ENCODE measurements around the gene ATG101. TPM values are rescaled to one million over a fixed set of nuclear protein-coding genes. Genes with fewer than 3 reads are reported as not detected.
A peak's percentile ranks its signal among the peaks of the same experiment; 100 is the strongest.

The ATG101 gene
- total RNA-seq, 4 donors from 2014 or later, result 30.3 to 71.4 (median 61.2) TPM

DNA sequence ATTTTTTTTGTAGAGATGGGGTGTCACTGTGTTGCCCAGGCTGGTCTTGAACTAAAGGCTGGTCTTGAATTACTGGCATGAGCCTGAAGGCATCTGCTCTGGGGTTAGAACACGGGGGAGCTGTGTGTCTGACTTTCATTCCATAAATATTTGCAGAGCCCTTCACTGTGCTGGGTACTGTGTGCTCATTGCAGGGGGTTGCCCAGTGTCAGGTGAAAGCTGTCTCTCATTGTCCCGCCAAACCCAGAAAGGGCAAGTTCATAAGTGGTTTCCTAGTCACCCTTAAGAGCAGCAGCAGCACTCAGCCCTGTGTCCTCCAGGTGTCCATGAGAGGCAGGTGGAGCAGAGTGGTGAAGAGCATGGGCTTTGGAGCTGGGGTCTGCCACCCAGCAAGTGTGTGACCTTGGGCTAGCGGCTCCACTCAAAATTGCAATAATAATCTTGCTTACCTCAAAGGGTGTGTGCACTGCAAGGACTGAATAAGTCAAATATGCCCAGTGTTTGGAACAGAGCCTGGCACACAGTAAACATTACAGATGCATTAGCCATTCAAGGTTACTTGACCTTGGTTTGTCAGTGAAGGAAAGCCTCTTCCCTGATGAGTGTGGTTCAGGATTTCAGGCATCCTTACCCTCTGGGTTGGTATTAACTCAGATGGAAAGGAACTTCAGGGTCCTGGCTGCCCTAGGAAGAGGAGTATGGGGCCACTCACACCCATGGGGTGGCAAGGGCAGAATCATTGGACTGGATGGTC is 5.4 kb downstream of the ATG101 start:
- WGBS, result 74% methylated on average over 3 of the region's 3 CpGs
- H3K36me3 ChIP-seq, result peaks cover 19 to 79% (median 65%) of the 10 kb centered on the region in 4 donors

DNA sequence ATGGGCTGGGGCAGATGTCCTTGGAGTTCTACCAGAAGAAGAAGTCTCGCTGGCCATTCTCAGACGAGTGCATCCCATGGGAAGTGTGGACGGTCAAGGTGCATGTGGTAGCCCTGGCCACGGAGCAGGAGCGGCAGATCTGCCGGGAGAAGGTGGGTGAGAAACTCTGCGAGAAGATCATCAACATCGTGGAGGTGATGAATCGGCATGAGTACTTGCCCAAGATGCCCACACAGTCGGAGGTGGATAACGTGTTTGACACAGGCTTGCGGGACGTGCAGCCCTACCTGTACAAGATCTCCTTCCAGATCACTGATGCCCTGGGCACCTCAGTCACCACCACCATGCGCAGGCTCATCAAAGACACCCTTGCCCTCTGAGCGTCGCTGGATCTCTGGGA is 7.0 kb downstream of the ATG101 start:
- DNase-seq (ENCODE audit: extremely low spot score), result no peak
- H3K4me3 ChIP-seq, result no peak overlapping the region
- H3K27me3 ChIP-seq, result no peaks in the 10 kb centered on the region
- H3K9me3 ChIP-seq, result no peaks in the 10 kb centered on the region
- TF ChIP-seq POLR2A (IDR thresholded peaks at IDR 0.05; ENCODE audit: low read depth), result no peak
- TF ChIP-seq POLR2AphosphoS5 (IDR thresholded peaks at IDR 0.05), result no peak
- no peak for TF ChIP-seq EP300 (IDR thresholded peaks at IDR 0.05)
- TF ChIP-seq, protein P1, sequence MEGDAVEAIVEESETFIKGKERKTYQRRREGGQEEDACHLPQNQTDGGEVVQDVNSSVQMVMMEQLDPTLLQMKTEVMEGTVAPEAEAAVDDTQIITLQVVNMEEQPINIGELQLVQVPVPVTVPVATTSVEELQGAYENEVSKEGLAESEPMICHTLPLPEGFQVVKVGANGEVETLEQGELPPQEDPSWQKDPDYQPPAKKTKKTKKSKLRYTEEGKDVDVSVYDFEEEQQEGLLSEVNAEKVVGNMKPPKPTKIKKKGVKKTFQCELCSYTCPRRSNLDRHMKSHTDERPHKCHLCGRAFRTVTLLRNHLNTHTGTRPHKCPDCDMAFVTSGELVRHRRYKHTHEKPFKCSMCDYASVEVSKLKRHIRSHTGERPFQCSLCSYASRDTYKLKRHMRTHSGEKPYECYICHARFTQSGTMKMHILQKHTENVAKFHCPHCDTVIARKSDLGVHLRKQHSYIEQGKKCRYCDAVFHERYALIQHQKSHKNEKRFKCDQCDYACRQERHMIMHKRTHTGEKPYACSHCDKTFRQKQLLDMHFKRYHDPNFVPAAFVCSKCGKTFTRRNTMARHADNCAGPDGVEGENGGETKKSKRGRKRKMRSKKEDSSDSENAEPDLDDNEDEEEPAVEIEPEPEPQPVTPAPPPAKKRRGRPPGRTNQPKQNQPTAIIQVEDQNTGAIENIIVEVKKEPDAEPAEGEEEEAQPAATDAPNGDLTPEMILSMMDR (IDR thresholded peaks at IDR 0.05), result no peak
- intact Hi-C loops (cut with DNase I), result no loop called here
- peaks cover 38 to 70% (median 57%) of the 10 kb centered on the region in 4 donors for H3K4me1 ChIP-seq
- no peak overlapping the region for H3K27ac ChIP-seq (replicated peaks in 1 of 4)
- 93% methylated on average over 16 of the region's 16 CpGs for WGBS
- H3K36me3 ChIP-seq, result peaks cover 19 to 79% (median 64%) of the 10 kb centered on the region in 4 donors

More for the DNA sequence above, 5.4 kb downstream of the ATG101 start:
- Histone ChIP-seq H3K4me3 (no peak overlapping the region), H3K27ac (replicated peaks in 1 of 4) (peak overlapping the region in 3 of 4 donors; percentile 33 to 51 (median 49)), H3K4me1 (peaks cover 36 to 70% (median 59%) of the 10 kb centered on the region in 4 donors), H3K9me3 (no peaks in the 10 kb centered on the region), H3K27me3 (no peaks in the 10 kb centered on the region)
- intact Hi-C loops (cut with DNase I), result no loop called here
- TF ChIP-seq, protein P1 (IDR thresholded peaks at IDR 0.05), result no peak
- TF ChIP-seq POLR2AphosphoS5 (IDR thresholded peaks at IDR 0.05) (no peak), EP300 (IDR thresholded peaks at IDR 0.05) (no peak), POLR2A (IDR thresholded peaks at IDR 0.05; ENCODE audit: low read depth) (no peak)
- no peak for DNase-seq (ENCODE audit: extremely low spot score)

DNA sequence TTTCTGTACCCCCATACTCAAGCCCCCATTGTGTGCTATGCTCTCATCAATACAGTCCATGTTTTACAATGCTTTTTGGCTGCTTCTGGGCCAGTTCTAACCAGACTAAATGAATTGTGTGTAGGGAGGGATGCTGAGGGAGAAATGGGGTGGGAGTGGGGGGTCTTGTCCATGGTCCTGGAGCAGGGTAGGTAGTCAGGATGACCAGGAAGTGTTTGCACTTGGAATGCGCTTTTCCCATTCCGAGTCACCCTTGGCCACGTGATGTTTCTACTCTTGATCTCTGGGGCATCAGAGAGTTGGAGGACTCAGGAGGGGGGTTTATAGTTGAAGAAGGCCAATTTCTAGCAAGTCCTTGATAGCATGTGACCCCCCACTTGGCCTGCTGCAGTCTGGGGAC is 8.5 kb downstream of the ATG101 start:
- Histone ChIP-seq H3K27ac (replicated peaks in 1 of 4) (no peak overlapping the region), H3K9me3 (no peaks in the 10 kb centered on the region), H3K4me3 (no peak overlapping the region), H3K27me3 (no peaks in the 10 kb centered on the region), H3K36me3 (peaks cover 19 to 67% (median 55%) of the 10 kb centered on the region in 4 donors), H3K4me1 (peaks cover 52 to 70% (median 62%) of the 10 kb centered on the region in 4 donors)
- TF ChIP-seq POLR2A (IDR thresholded peaks at IDR 0.05; ENCODE audit: low read depth), result no peak
- no peak for TF ChIP-seq POLR2AphosphoS5 (IDR thresholded peaks at IDR 0.05)
- TF ChIP-seq, protein P1 (IDR thresholded peaks at IDR 0.05), result no peak
- TF ChIP-seq EP300 (IDR thresholded peaks at IDR 0.05), result no peak
- no peak for DNase-seq (ENCODE audit: extremely low spot score)
- 83% methylated on average over 3 of the region's 3 CpGs for WGBS
- intact Hi-C loops (cut with DNase I), result no loop called here

DNA sequence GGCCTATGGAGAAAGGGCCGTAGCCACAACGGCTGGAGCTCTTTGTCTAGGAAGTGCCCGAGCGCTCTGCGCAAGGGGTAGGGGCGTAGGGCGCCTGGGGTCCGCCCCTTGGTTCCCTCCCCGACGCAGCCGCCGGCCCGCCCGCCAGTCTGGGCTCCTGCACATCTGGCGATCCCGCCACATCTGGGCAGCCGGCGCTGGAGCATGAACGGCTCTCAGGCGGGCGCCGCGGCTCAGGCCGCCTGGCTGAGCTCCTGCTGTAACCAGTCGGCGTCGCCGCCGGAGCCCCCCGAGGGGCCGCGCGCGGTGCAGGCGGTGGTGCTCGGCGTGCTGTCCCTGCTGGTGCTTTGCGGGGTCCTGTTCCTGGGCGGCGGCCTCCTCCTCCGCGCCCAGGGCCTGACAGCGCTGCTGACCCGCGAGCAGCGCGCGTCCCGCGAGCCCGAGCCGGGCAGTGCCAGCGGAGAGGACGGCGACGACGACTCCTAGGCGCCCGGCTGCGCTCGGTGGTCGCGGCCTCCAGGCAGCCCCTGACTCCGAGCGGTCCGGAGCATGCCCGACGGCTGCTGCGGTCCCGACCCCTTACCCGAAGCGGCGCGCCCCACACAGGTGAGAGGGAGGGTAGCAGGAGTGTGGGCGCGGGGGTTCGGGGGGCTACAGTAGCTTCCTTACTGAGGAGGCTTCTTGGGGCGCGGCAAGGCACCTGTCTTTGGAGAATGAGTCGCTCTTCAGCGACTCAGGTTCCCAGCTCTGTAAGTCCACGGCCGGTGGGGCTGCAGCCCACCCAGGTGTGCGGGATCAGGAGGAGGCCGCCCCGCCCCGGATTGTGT is 10.0 kb downstream of the ATG101 start, which contains the start of gene SMIM41:
TSS of gene SMIM41 (plus strand) at position 129 of the 827 bp plus-strand sequence. CDS start at position 205, 76 bp downstream.
- TF ChIP-seq POLR2AphosphoS5 (IDR thresholded peaks at IDR 0.05) (peak in 1 of 2 donors; percentile 60), EP300 (IDR thresholded peaks at IDR 0.05) (no peak)
- peak within 1 kb of the TSS; percentile 68 to 79 (median 74) for H3K27ac ChIP-seq (replicated peaks in 1 of 4)
- WGBS, result 68% methylated on average over 43 of the region's 87 CpGs
- peaks cover 19 to 52% (median 41%) of the 10 kb centered on the region in 4 donors for H3K36me3 ChIP-seq
- peak within 1 kb of the TSS; percentile 22 to 52 (median 36) for H3K4me3 ChIP-seq
- intact Hi-C loops (cut with DNase I), result no loop called here
- peaks cover 37 to 59% (median 53%) of the 10 kb centered on the region in 4 donors for H3K4me1 ChIP-seq
- H3K27me3 ChIP-seq, result no peaks in the 10 kb centered on the region
- H3K9me3 ChIP-seq, result no peaks in the 10 kb centered on the region
- no peak for DNase-seq (ENCODE audit: extremely low spot score)

Data from esophagus muscularis mucosa (tissue), 4 donors.